Uterus (tissue), 4 donors: Measurements from ENCODE around the gene EPB41L4A. TPM values are rescaled to one million over a fixed set of nuclear protein-coding genes. Genes with fewer than 3 reads are reported as not detected.

Source experiments
- DNase-seq, 2 donors: peaks; one replicate each; pipeline ENCODE4 v3.0.0-alpha.2; 2019 to 2020
- H3K27ac ChIP-seq, 2 donors: fragments of 200-600 bp; sonication (generic); 1 replicate in 1 of 2; 2 replicates in 1 of 2; pipeline ENCODE4 v1.5.1; 2016 to 2018
- H3K27me3 ChIP-seq, 2 donors: fragments of 200-600 bp; sonication (generic); one replicate each; pipeline ENCODE4 v1.5.1; 2018 to 2019; ENCODE audit warnings: control low read depth in 1 of 2
- H3K36me3 ChIP-seq, 2 donors: fragments of 200-600 bp; sonication (generic); one replicate each; pipeline ENCODE4 v1.5.1; 2019; ENCODE audit warnings: control low read depth in 1 of 2
- H3K4me1 ChIP-seq, 2 donors: fragments of 200-600 bp; sonication (generic); one replicate each; pipeline ENCODE4 v1.5.1; 2018 to 2019; ENCODE audit warnings: control low read depth in 1 of 2
- H3K4me3 ChIP-seq, 2 donors: fragments of 200-600 bp; sonication (generic); 1 replicate in 1 of 2; 2 replicates in 1 of 2; pipeline ENCODE4 v1.5.1; 2018 to 2019; ENCODE audit warnings: mild to moderate bottlenecking in 1 of 2
- H3K9me3 ChIP-seq, 2 donors: fragments of 200-600 bp; sonication (generic); one replicate each; pipeline ENCODE4 v1.5.1; 2019; ENCODE audit warnings: control low read depth in 1 of 2
- CTCF ChIP-seq, 4 experiments: fragments of 200-600 bp in 2 of 4; fragments of 450-650 bp in 2 of 4; sonication (generic) in 2 of 4; IDR thresholded peaks; one replicate each; pipeline ENCODE4 v1.5.1; 2016 to 2019; ENCODE audit warnings: antibody characterized with exemption in 4 of 4, mild to moderate bottlenecking in 2 of 4, moderate library complexity in 1 of 4
- POLR2A ChIP-seq, 2 donors: fragments of 450-650 bp; IDR thresholded peaks; one replicate each; pipeline ENCODE4 v1.6.1; 2016; ENCODE audit warnings: antibody characterized with exemption in 2 of 2, mild to moderate bottlenecking in 1 of 2, moderate library complexity in 1 of 2
- intact Hi-C: fragments of 100-400 bp; cut with DNase I; formaldehyde crosslinking; loops from one replicate; pipeline ENCODE4 v1.15.1; 2023; ENCODE audit warnings: low total_unique reads
- total RNA-seq, 4 donors: library from RNA; depleted of rRNA in 3 of 4; stranded (reverse); fragments of >200 nt in 3 of 4; gene quantifications; one replicate each; pipeline versions ENCODE4 v1.1.0 to v1.2.4, GENCODE V29; 2014 to 2023
- donor health status: DM: yes; HTN: yes; CAD: no.

EPB41L4A gene
- total RNA-seq, 4 donors from 2014 or later: 6.4 to 47.1 (median 15.1) TPM

GRCh38 chr5:112339761-112340160 is 79.3 kb downstream of the EPB41L4A start:
- Histone ChIP-seq H3K36me3 (no peaks in the 10 kb centered on the region), H3K4me1 (no peaks in the 10 kb centered on the region), H3K9me3 (no peaks in the 10 kb centered on the region), H3K27ac (no peak overlapping the region), H3K27me3 (no peaks in the 10 kb centered on the region), H3K4me3 (no peak overlapping the region)
- no peak for TF ChIP-seq CTCF (IDR thresholded peaks at IDR 0.05)
- intact Hi-C loops: no loop called here
- no peak for DNase-seq

GRCh38 chr5:112338681-112339337 is 80.3 kb downstream of the EPB41L4A start:
- TF ChIP-seq CTCF (IDR thresholded peaks at IDR 0.05) (no peak), POLR2A (IDR thresholded peaks at IDR 0.05) (no peak)
- Histone ChIP-seq H3K27ac (no peak overlapping the region), H3K9me3 (no peaks in the 10 kb centered on the region), H3K4me1 (no peaks in the 10 kb centered on the region), H3K4me3 (no peak overlapping the region), H3K36me3 (no peaks in the 10 kb centered on the region), H3K27me3 (no peaks in the 10 kb centered on the region)
- no peak for DNase-seq
- intact Hi-C loops: no loop called here

- Histone ChIP-seq H3K27me3 (no peaks in the 10 kb centered on the region), H3K27ac (no peak overlapping the region), H3K4me3 (no peak overlapping the region), H3K4me1 (no peaks in the 10 kb centered on the region), H3K36me3 (no peaks in the 10 kb centered on the region), H3K9me3 (no peaks in the 10 kb centered on the region)
- no peak for DNase-seq
- no peak for TF ChIP-seq POLR2A (IDR thresholded peaks at IDR 0.05)
- TF ChIP-seq CTCF (IDR thresholded peaks at IDR 0.05): no peak
- intact Hi-C loops: no loop called here
Measured at GRCh38 chr5:112333331-112333781, 85.7 kb downstream of the EPB41L4A start.

GRCh38 chr5:112331892-112332291 is 87.2 kb downstream of the EPB41L4A start:
- H3K27ac ChIP-seq: no peak overlapping the region
- no peaks in the 10 kb centered on the region for H3K9me3 ChIP-seq
- no peaks in the 10 kb centered on the region for H3K27me3 ChIP-seq
- H3K4me1 ChIP-seq: no peaks in the 10 kb centered on the region
- H3K36me3 ChIP-seq: no peaks in the 10 kb centered on the region
- TF ChIP-seq POLR2A (IDR thresholded peaks at IDR 0.05) (no peak), CTCF (IDR thresholded peaks at IDR 0.05) (no peak)
- intact Hi-C loops: no loop called here
- DNase-seq: no peak
- no peak overlapping the region for H3K4me3 ChIP-seq

- Histone ChIP-seq H3K36me3 (no peaks in the 10 kb centered on the region), H3K27ac (no peak overlapping the region), H3K27me3 (no peaks in the 10 kb centered on the region), H3K9me3 (no peaks in the 10 kb centered on the region), H3K4me1 (no peaks in the 10 kb centered on the region), H3K4me3 (no peak overlapping the region)
- DNase-seq: no peak
- intact Hi-C loops: no loop called here
- TF ChIP-seq POLR2A (IDR thresholded peaks at IDR 0.05): no peak
Measured at GRCh38 chr5:112329419-112330090, 89.5 kb downstream of the EPB41L4A start.
